GM21619 (cell line): Measurements from ENCODE around the gene FBXL7.

Experiments
- ATAC-seq: cut with Tn5 transposase; IDR thresholded peaks from one replicate; pipeline ENCODE4 v1.9.1; 2021; ENCODE audit not compliant: unreplicated experiment

The FBXL7 gene

GRCh38 chr5:15538516-15538915, 38.5 kb downstream of the FBXL7 start:
- ATAC-seq, result no peak

DNA sequence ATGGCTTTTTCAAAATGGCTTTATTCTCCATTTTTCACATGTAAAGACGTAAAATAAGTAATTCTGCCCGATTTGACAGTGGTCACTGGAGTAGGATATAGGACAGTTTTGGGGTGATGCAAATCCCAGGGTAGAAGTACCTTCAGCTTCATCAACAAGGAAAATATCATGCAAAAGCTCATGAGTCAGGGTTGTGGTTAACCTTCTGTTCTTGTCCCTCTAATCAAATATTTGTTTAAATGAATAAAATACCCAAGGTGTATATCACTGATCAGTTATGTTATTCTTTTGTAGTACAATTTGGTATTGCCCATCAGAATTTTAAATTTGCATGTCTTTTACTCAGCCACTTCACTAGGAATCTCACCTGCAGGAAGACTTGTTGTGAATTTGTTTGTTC, 40.0 kb downstream of the FBXL7 start:
- ATAC-seq, result no peak

DNA sequence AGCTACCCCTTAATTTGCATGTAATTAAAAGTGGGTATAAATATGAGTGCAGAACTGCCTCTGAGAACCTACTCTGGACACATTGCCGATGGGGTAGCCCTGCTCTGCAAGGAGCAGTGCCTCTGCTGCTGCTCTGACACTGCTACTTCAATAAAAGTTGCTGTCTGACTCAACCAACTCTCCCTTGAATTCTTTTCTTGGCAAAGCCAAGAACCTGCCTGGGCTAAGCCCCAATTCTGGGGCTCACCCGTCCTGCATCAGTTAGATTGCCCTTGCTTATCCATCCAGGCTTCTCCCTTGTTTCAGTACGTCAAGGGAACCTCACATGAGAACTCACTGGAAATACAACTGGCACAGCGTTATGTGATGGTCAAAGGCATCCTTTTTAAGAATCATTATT, 44.1 kb downstream of the FBXL7 start:
- ATAC-seq, result no peak

GRCh38 chr5:15545082-15545481, 45.1 kb downstream of the FBXL7 start:
- no peak for ATAC-seq

GRCh38 chr5:15547261-15547839, 47.4 kb downstream of the FBXL7 start:
- no peak for ATAC-seq

DNA sequence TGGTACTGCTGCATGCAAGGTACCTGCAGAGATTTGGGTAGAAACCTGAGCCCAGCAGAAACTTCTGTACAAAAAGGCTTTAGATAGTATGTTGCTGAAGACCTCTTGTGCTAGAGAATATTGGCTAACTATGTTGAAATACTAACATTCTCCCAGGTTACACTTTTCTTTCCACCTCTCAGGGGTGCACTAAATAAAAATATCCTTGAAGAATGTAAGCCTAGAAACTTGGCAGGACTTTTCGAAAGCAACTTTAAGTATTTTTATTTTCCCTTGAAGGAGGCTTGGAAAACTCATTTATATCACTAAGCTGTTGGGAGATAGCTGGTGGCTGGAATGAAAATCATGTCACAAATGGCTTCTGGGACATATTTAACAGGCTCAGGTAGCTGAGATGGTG, 50.0 kb downstream of the FBXL7 start:
- ATAC-seq, result no peak

- no peak for ATAC-seq
These were observed 50.6 kb downstream of the FBXL7 start for GRCh38 chr5:15550502-15551112.

- ATAC-seq, result no peak
These were observed 51.1 kb downstream of the FBXL7 start for GRCh38 chr5:15551113-15551504.

DNA sequence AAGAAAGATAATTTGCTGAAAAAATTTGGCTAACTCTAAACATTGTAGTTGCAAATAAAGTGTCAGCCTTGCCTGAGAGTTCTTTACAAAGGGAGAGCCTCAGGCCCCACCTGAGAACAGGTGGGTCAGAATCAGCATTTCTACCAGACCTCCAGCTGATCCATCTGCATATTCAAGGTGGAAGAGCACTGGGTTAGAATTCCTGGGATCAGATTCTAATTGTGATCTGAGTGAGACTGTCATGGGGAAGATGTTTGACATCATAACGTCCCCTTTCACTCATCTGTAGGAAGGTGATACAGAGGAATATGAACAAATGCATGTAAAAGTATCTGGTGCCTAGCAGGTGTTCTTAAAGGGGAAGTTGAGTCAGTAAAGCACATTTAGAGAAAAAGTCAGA, 54.6 kb downstream of the FBXL7 start:
- no peak for ATAC-seq

DNA sequence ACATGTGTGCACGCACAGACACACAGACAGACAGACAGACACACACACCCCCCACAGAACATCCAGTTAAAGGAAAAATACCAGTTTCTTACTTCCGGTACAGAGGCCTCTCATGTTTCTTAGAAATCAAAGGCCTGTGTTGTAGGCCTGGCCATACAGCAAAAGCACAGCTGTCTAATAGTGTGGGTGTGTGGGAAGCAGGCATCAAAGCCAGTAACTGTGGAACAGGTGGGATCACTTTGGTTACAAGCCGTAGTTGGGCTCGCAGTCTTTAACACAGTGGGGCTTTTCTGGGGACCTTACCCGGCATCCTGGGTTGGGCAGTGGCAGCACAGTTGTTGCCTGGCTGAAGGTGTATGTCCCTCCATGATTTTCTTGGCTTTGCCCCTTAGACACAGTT, 55.2 kb downstream of the FBXL7 start:
- ATAC-seq, result no peak

- ATAC-seq, result no peak
These were observed 58.3 kb downstream of the FBXL7 start for GRCh38 chr5:15558240-15558639.

DNA sequence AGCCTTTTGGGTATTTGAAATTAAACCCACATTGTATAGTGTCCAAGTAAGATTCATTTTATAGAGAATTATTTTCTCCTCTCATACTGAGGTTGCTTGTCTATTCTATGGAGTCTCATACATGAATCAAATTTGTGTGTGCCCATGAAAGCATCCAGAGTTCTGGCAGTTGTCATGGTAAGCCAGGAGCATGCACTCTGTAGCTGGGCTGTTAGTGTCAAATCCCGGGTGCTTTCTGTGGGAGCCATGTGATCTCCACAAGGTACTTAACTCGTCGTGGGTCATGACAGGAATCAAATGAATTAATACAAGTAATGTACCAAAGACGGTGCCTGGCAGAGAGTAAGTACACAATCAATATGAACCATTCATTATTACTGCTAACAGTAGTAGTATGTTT, 58.7 kb downstream of the FBXL7 start:
- no peak for ATAC-seq

- ATAC-seq, result no peak
These were observed 60.4 kb downstream of the FBXL7 start for GRCh38 chr5:15560421-15560820.

DNA sequence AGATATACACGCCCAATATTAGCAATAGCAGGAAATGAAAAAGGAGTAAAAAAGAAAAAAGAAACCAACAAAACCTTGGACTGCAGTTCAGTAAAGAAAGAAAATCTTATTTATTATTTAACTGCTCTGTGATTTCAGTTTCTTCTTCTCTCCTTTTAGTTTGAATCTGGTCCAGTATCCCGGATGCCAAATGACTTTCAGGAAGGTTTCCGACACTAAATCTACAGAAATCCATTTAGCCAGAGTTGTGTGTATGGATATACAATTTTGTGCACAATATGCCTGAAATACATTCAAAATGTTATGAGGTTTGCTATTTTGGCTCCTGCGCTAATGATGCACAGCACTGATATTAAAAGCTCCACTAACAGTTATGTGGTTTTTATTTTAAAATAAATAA, 64.5 kb downstream of the FBXL7 start:
- ATAC-seq, result no peak

- ATAC-seq, result no peak
These were observed 65.0 kb downstream of the FBXL7 start for GRCh38 chr5:15564957-15565356.

- no peak for ATAC-seq
These were observed 66.3 kb downstream of the FBXL7 start for GRCh38 chr5:15566306-15566705.

GRCh38 chr5:15566789-15567188, 66.8 kb downstream of the FBXL7 start:
- ATAC-seq, result no peak

- ATAC-seq, result no peak
These were observed 70.5 kb downstream of the FBXL7 start for GRCh38 chr5:15570491-15570890.

- no peak for ATAC-seq
These were observed 71.1 kb downstream of the FBXL7 start for GRCh38 chr5:15571081-15571480.

- no peak for ATAC-seq
These were observed 71.6 kb downstream of the FBXL7 start for GRCh38 chr5:15571618-15572017.

GRCh38 chr5:15573590-15573989, 73.6 kb downstream of the FBXL7 start:
- no peak for ATAC-seq

DNA sequence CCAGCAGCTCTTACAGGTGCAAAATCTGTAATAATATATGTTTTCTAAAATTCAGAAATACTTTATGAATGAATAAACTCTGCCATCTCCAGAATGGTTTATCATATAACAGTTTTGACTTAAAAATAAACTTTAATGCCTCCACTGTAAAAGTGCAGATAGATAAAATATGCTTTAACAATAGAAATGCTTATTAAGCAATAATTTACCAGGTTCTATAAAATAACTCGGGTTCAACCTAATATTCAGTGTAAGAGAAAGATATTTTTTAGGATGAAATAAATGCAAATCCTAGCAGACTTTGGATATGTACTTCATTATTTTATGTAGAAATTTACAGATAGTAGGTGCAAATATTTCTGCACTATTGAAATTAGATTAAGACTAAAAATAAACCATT, 74.1 kb downstream of the FBXL7 start:
- ATAC-seq, result no peak

- no peak for ATAC-seq
These were observed 74.9 kb downstream of the FBXL7 start for GRCh38 chr5:15574806-15575325.
